Activated B cell treated with CpG ODN at 0.5 μM for 24 hours (primary cell): Measurements from ENCODE around the gene GPAT3. TPM values are rescaled to one million over a fixed set of nuclear protein-coding genes. Genes with fewer than 3 reads are reported as not detected.

Experiments
- ATAC-seq: fragments of 200-7000 bp; cut with Tn5 transposase; one replicate; pipeline ENCODE4 v1.10.0; 2021; ENCODE audit warnings: low read depth, mild to moderate bottlenecking, moderate library complexity
- CTCF ChIA-PET: fragments of 350-600 bp; sonication (Branson Sonifier 250); formaldehyde crosslinking; loops from one replicate; lab custom pipeline; 2021; ENCODE audit warnings: antibody characterized with exemption; lab: Charles Lee
- POLR2A ChIA-PET: fragments of 350-600 bp; sonication (Branson Sonifier 250); formaldehyde crosslinking; loops from one replicate; lab custom pipeline; 2021; ENCODE audit warnings: antibody characterized with exemption; lab: Charles Lee
- DNase-seq: peaks from one replicate; pipeline ENCODE4 v3.0.0; 2022
- H3K27ac Mint-ChIP-seq: one replicate; pipeline ENCODE4 v1.8.0; 2020; ENCODE audit warnings: mixed read lengths
- H3K27me3 Mint-ChIP-seq: one replicate; pipeline ENCODE4 v1.8.0; 2021; ENCODE audit warnings: mixed read lengths
- H3K36me3 Mint-ChIP-seq: one replicate; pipeline ENCODE4 v1.8.0; 2021; ENCODE audit warnings: low read depth, mixed read lengths
- H3K4me1 Mint-ChIP-seq: one replicate; pipeline ENCODE4 v1.8.0; 2021; ENCODE audit warnings: mixed read lengths
- H3K4me3 Mint-ChIP-seq: one replicate; pipeline ENCODE4 v1.8.0; 2020; ENCODE audit warnings: mild to moderate bottlenecking, mixed read lengths
- H3K9me3 Mint-ChIP-seq: one replicate; pipeline ENCODE4 v1.8.0; 2020; ENCODE audit warnings: mixed read lengths
- CTCF ChIP-seq: fragments of 200-600 bp; IDR thresholded peaks from one replicate; pipeline ENCODE4 v1.8.0; 2022; ENCODE audit warnings: antibody characterized with exemption, mild to moderate bottlenecking
- intact Hi-C: fragments of 100-400 bp; cut with micrococcal nuclease; formaldehyde crosslinking; loops from one replicate; pipeline ENCODE4 v1.15.1; 2024
- total RNA-seq: library from RNA; stranded (reverse); gene quantifications from 2 replicates; pipeline ENCODE4 v1.2.3, GENCODE V29; 2022

The GPAT3 gene
- total RNA-seq, 1 donor from 2014 or later: 0.91 TPM

- no peak overlapping the region for H3K4me3 Mint-ChIP-seq
- no peak overlapping the region for H3K27ac Mint-ChIP-seq
- H3K9me3 Mint-ChIP-seq: peaks cover 2% of the 10 kb centered on the region
- no peaks in the 10 kb centered on the region for H3K4me1 Mint-ChIP-seq
- peaks cover 2% of the 10 kb centered on the region for H3K27me3 Mint-ChIP-seq
- no peaks in the 10 kb centered on the region for H3K36me3 Mint-ChIP-seq
- ATAC-seq (peak; percentile 88), DNase-seq (no peak)
- intact Hi-C loops: no loop called here
- CTCF ChIA-PET: no interaction called here
- TF ChIP-seq CTCF: no peak
- POLR2A ChIA-PET: interaction anchor here (0.9 to 1.1 kb wide), 2 partner anchors 17 to 18 kb away, joined by 3 read pairs; no protein-coding TSS in a partner anchor
Observed at GRCh38 chr4:83599183-83599582, 63.3 kb downstream of the GPAT3 start.

GRCh38 chr4:83603129-83603528 lies 67.2 kb downstream of the GPAT3 start:
- Mint-ChIP-seq H3K4me3 (no peak overlapping the region), H3K27ac (no peak overlapping the region), H3K4me1 (no peaks in the 10 kb centered on the region), H3K36me3 (no peaks in the 10 kb centered on the region), H3K27me3 (peaks cover 2% of the 10 kb centered on the region), H3K9me3 (peaks cover 2% of the 10 kb centered on the region)
- DNase-seq (no peak), ATAC-seq (no peak)
- ChIA-PET CTCF (no interaction called here), POLR2A (no interaction called here)
- intact Hi-C loops: no loop called here
- no peak for TF ChIP-seq CTCF

- no peak for TF ChIP-seq CTCF
- intact Hi-C loops: no loop called here
- ChIA-PET CTCF (no interaction called here), POLR2A (no interaction called here)
- Mint-ChIP-seq H3K27ac (no peak overlapping the region), H3K9me3 (peaks cover 1% of the 10 kb centered on the region), H3K4me1 (no peaks in the 10 kb centered on the region), H3K27me3 (peaks cover 2% of the 10 kb centered on the region), H3K36me3 (no peaks in the 10 kb centered on the region), H3K4me3 (no peak overlapping the region)
- ATAC-seq (no peak), DNase-seq (no peak)
Observed at GRCh38 chr4:83604321-83604720, 68.4 kb downstream of the GPAT3 start.

GRCh38 chr4:83605210-83605609 lies 69.3 kb downstream of the GPAT3 start:
- H3K27me3 Mint-ChIP-seq: peaks cover under 1% of the 10 kb centered on the region
- no peak for ATAC-seq
- no peak for DNase-seq
- H3K36me3 Mint-ChIP-seq: no peaks in the 10 kb centered on the region
- TF ChIP-seq CTCF: no peak
- no peak overlapping the region for H3K27ac Mint-ChIP-seq
- intact Hi-C loops: no loop called here
- POLR2A ChIA-PET: no interaction called here
- H3K9me3 Mint-ChIP-seq: no peaks in the 10 kb centered on the region
- CTCF ChIA-PET: no interaction called here
- H3K4me3 Mint-ChIP-seq: no peak overlapping the region
- no peaks in the 10 kb centered on the region for H3K4me1 Mint-ChIP-seq

- H3K36me3 Mint-ChIP-seq: no peaks in the 10 kb centered on the region
- intact Hi-C loops: no loop called here
- no peak for TF ChIP-seq CTCF
- no peak overlapping the region for H3K27ac Mint-ChIP-seq
- ATAC-seq (no peak), DNase-seq (no peak)
- no peaks in the 10 kb centered on the region for H3K4me1 Mint-ChIP-seq
- no peaks in the 10 kb centered on the region for H3K27me3 Mint-ChIP-seq
- ChIA-PET POLR2A (no interaction called here), CTCF (no interaction called here)
- no peak overlapping the region for H3K4me3 Mint-ChIP-seq
- H3K9me3 Mint-ChIP-seq: no peaks in the 10 kb centered on the region
Observed at GRCh38 chr4:83605744-83606172, 69.8 kb downstream of the GPAT3 start.
